Measurements from ENCODE around the gene NPM1.

NPM1 gene

DNA sequence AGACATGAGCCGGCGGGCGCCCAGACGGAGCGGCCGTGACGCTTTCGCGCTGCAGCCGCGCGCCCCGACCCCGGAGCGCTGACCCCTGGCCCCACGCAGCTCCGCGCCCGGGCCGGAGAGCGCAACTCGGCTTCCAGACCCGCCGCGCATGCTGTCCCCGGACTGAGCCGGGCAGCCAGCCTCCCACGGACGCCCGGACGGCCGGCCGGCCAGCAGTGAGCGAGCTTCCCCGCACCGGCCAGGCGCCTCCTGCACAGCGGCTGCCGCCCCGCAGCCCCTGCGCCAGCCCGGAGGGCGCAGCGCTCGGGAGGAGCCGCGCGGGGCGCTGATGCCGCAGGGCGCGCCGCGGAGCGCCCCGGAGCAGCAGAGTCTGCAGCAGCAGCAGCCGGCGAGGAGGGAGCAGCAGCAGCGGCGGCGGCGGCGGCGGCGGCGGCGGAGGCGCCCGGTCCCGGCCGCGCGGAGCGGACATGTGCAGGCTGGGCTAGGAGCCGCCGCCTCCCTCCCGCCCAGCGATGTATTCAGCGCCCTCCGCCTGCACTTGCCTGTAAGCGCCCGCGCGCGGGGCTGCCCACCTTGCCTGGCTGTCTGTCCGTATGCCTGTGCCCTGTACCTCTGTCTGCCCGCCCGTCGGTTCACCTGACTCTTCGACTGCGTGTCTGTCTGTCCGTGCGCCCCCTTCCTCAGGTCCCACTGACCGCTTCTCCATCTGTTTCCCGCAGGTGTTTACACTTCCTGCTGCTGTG is 32.2 kb downstream of the NPM1 start:
- no peaks in the 10 kb centered on the region for H3K9me3 ChIP-seq (ENCODE audit: control insufficient read depth in 2 of 2, low read length in 2 of 2)
- H3K36me3 ChIP-seq (ENCODE audit: control insufficient read depth in 2 of 2, insufficient read depth in 2 of 2, low read length in 2 of 2) = no peaks in the 10 kb centered on the region
- peaks cover 11 to 20% of the 10 kb centered on the region in 2 donors for H3K4me1 ChIP-seq (ENCODE audit: control insufficient read depth in 2 of 2, insufficient read depth in 2 of 2, low read length in 2 of 2)
- H3K4me3 ChIP-seq (ENCODE audit: low read length in 2 of 2) = peak overlapping the region; percentile 38 to 66
- no peak overlapping the region for H3K27ac ChIP-seq (ENCODE audit: low read depth in 2 of 2, low read length in 2 of 2)
- no peak overlapping the region for H3K9ac ChIP-seq (ENCODE audit: low read depth in 1 of 2, low read length in 2 of 2)
- peaks cover 5 to 6% of the 10 kb centered on the region in 2 donors for H3K27me3 ChIP-seq (ENCODE audit: control insufficient read depth in 2 of 2, insufficient read depth in 2 of 2, low read length in 2 of 2)

- H3K9ac ChIP-seq (ENCODE audit: low read depth in 1 of 2, low read length in 2 of 2) = no peak overlapping the region
- H3K4me3 ChIP-seq (ENCODE audit: low read length in 2 of 2) = peak overlapping the region; percentile 41 to 66
- H3K9me3 ChIP-seq (ENCODE audit: control insufficient read depth in 2 of 2, low read length in 2 of 2) = no peaks in the 10 kb centered on the region
- peaks cover 5 to 6% of the 10 kb centered on the region in 2 donors for H3K27me3 ChIP-seq (ENCODE audit: control insufficient read depth in 2 of 2, insufficient read depth in 2 of 2, low read length in 2 of 2)
- no peak overlapping the region for H3K27ac ChIP-seq (ENCODE audit: low read depth in 2 of 2, low read length in 2 of 2)
- no peaks in the 10 kb centered on the region for H3K36me3 ChIP-seq (ENCODE audit: control insufficient read depth in 2 of 2, insufficient read depth in 2 of 2, low read length in 2 of 2)
- H3K4me1 ChIP-seq (ENCODE audit: control insufficient read depth in 2 of 2, insufficient read depth in 2 of 2, low read length in 2 of 2) = peaks cover 11 to 20% of the 10 kb centered on the region in 2 donors
Measured at GRCh38 chr5:171420431-171421241, 33.0 kb downstream of the NPM1 start.

GRCh38 chr5:171421331-171422262 is 33.9 kb downstream of the NPM1 start:
- H3K27ac ChIP-seq (ENCODE audit: low read depth in 2 of 2, low read length in 2 of 2) = no peak overlapping the region
- no peak overlapping the region for H3K9ac ChIP-seq (ENCODE audit: low read depth in 1 of 2, low read length in 2 of 2)
- peaks cover 11 to 20% of the 10 kb centered on the region in 2 donors for H3K4me1 ChIP-seq (ENCODE audit: control insufficient read depth in 2 of 2, insufficient read depth in 2 of 2, low read length in 2 of 2)
- no peaks in the 10 kb centered on the region for H3K9me3 ChIP-seq (ENCODE audit: control insufficient read depth in 2 of 2, low read length in 2 of 2)
- H3K27me3 ChIP-seq (ENCODE audit: control insufficient read depth in 2 of 2, insufficient read depth in 2 of 2, low read length in 2 of 2) = peaks cover 5 to 6% of the 10 kb centered on the region in 2 donors
- no peaks in the 10 kb centered on the region for H3K36me3 ChIP-seq (ENCODE audit: control insufficient read depth in 2 of 2, insufficient read depth in 2 of 2, low read length in 2 of 2)
- no peak overlapping the region for H3K4me3 ChIP-seq (ENCODE audit: low read length in 2 of 2)

GRCh38 chr5:171422495-171422894 is 34.8 kb downstream of the NPM1 start:
- Histone ChIP-seq H3K4me3 (ENCODE audit: low read length in 2 of 2) (no peak overlapping the region), H3K9ac (ENCODE audit: low read depth in 1 of 2, low read length in 2 of 2) (no peak overlapping the region), H3K27me3 (ENCODE audit: control insufficient read depth in 2 of 2, insufficient read depth in 2 of 2, low read length in 2 of 2) (peaks cover 5 to 6% of the 10 kb centered on the region in 2 donors), H3K4me1 (ENCODE audit: control insufficient read depth in 2 of 2, insufficient read depth in 2 of 2, low read length in 2 of 2) (peaks cover 11 to 20% of the 10 kb centered on the region in 2 donors), H3K27ac (ENCODE audit: low read depth in 2 of 2, low read length in 2 of 2) (no peak overlapping the region), H3K9me3 (ENCODE audit: control insufficient read depth in 2 of 2, low read length in 2 of 2) (no peaks in the 10 kb centered on the region), H3K36me3 (ENCODE audit: control insufficient read depth in 2 of 2, insufficient read depth in 2 of 2, low read length in 2 of 2) (no peaks in the 10 kb centered on the region)

- H3K4me1 ChIP-seq (ENCODE audit: control insufficient read depth in 2 of 2, insufficient read depth in 2 of 2, low read length in 2 of 2) = peaks cover 11 to 20% of the 10 kb centered on the region in 2 donors
Measured at GRCh38 chr5:171422902-171423663, 35.4 kb downstream of the NPM1 start.

DNA sequence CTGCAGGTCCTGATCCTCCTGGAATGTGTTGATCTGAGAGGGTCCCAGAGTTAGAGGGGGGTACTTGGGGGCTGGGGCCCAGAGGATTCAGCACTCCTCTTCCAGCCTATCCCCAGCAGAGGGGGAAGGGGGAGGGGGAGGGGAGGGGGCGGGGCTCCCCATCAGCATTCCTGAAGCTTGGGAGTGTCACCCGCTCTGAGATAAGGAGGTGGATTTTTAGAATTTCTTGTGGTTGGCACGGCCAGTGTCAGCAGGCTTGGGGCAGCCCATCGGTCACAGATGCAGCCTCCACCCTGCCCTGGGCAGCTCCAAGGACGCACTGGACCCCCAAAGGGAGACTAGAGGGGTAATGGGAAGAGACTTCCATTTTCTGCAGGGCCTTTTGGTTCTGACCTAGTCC is 37.1 kb downstream of the NPM1 start:
- Histone ChIP-seq H3K9ac (ENCODE audit: low read depth in 1 of 2, low read length in 2 of 2) (no peak overlapping the region), H3K4me1 (ENCODE audit: control insufficient read depth in 2 of 2, insufficient read depth in 2 of 2, low read length in 2 of 2) (peaks cover 6 to 11% of the 10 kb centered on the region in 2 donors), H3K9me3 (ENCODE audit: control insufficient read depth in 2 of 2, low read length in 2 of 2) (no peaks in the 10 kb centered on the region), H3K27ac (ENCODE audit: low read depth in 2 of 2, low read length in 2 of 2) (no peak overlapping the region), H3K27me3 (ENCODE audit: control insufficient read depth in 2 of 2, insufficient read depth in 2 of 2, low read length in 2 of 2) (peaks cover 5 to 6% of the 10 kb centered on the region in 2 donors), H3K4me3 (ENCODE audit: low read length in 2 of 2) (no peak overlapping the region), H3K36me3 (ENCODE audit: control insufficient read depth in 2 of 2, insufficient read depth in 2 of 2, low read length in 2 of 2) (no peaks in the 10 kb centered on the region)

More at GRCh38 chr5:171422902-171423663, 35.4 kb downstream of the NPM1 start:
- H3K4me3 ChIP-seq (ENCODE audit: low read length in 2 of 2) = no peak overlapping the region
- H3K27ac ChIP-seq (ENCODE audit: low read depth in 2 of 2, low read length in 2 of 2) = no peak overlapping the region
- peaks cover 5 to 6% of the 10 kb centered on the region in 2 donors for H3K27me3 ChIP-seq (ENCODE audit: control insufficient read depth in 2 of 2, insufficient read depth in 2 of 2, low read length in 2 of 2)
- no peaks in the 10 kb centered on the region for H3K9me3 ChIP-seq (ENCODE audit: control insufficient read depth in 2 of 2, low read length in 2 of 2)
- no peaks in the 10 kb centered on the region for H3K36me3 ChIP-seq (ENCODE audit: control insufficient read depth in 2 of 2, insufficient read depth in 2 of 2, low read length in 2 of 2)
- H3K9ac ChIP-seq (ENCODE audit: low read depth in 1 of 2, low read length in 2 of 2) = no peak overlapping the region

- Histone ChIP-seq H3K27me3 (ENCODE audit: control insufficient read depth in 2 of 2, insufficient read depth in 2 of 2, low read length in 2 of 2) (peaks cover 3 to 5% of the 10 kb centered on the region in 2 donors), H3K36me3 (ENCODE audit: control insufficient read depth in 2 of 2, insufficient read depth in 2 of 2, low read length in 2 of 2) (no peaks in the 10 kb centered on the region), H3K9ac (ENCODE audit: low read depth in 1 of 2, low read length in 2 of 2) (no peak overlapping the region), H3K4me1 (ENCODE audit: control insufficient read depth in 2 of 2, insufficient read depth in 2 of 2, low read length in 2 of 2) (peaks cover 4 to 6% of the 10 kb centered on the region in 2 donors), H3K27ac (ENCODE audit: low read depth in 2 of 2, low read length in 2 of 2) (no peak overlapping the region), H3K9me3 (ENCODE audit: control insufficient read depth in 2 of 2, low read length in 2 of 2) (no peaks in the 10 kb centered on the region), H3K4me3 (ENCODE audit: low read length in 2 of 2) (no peak overlapping the region)
Measured at GRCh38 chr5:171425596-171426244, 38.1 kb downstream of the NPM1 start.

DNA sequence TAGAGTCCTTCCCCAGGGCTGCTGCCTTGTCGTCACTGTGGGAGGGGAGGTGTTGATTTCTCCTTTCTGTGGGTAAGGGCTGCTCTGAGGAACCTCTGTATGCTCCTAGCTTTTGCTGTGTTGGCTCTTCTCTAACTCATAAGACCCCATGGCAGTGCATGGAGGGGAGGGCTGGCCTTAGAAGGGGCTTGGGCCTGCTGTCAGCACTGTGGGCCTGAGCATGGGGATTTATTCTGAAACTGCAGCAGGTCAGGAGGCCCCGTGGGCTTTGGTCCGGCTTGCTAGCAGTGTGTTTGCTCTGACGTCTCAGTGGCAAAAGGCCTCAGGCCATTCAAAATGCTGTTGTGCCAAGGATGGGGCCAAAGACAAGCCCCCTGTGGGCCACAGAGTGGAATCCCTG is 38.6 kb downstream of the NPM1 start:
- peaks cover 2 to 5% of the 10 kb centered on the region in 2 donors for H3K27me3 ChIP-seq (ENCODE audit: control insufficient read depth in 2 of 2, insufficient read depth in 2 of 2, low read length in 2 of 2)
- H3K4me1 ChIP-seq (ENCODE audit: control insufficient read depth in 2 of 2, insufficient read depth in 2 of 2, low read length in 2 of 2) = peaks cover 0 to under 1% of the 10 kb centered on the region in 2 donors
- H3K4me3 ChIP-seq (ENCODE audit: low read length in 2 of 2) = no peak overlapping the region
- no peaks in the 10 kb centered on the region for H3K9me3 ChIP-seq (ENCODE audit: control insufficient read depth in 2 of 2, low read length in 2 of 2)
- H3K36me3 ChIP-seq (ENCODE audit: control insufficient read depth in 2 of 2, insufficient read depth in 2 of 2, low read length in 2 of 2) = no peaks in the 10 kb centered on the region
- H3K9ac ChIP-seq (ENCODE audit: low read depth in 1 of 2, low read length in 2 of 2) = no peak overlapping the region
- no peak overlapping the region for H3K27ac ChIP-seq (ENCODE audit: low read depth in 2 of 2, low read length in 2 of 2)

GRCh38 chr5:171426680-171427079 is 39.0 kb downstream of the NPM1 start:
- H3K9me3 ChIP-seq (ENCODE audit: control insufficient read depth in 2 of 2, low read length in 2 of 2) = no peaks in the 10 kb centered on the region
- H3K27me3 ChIP-seq (ENCODE audit: control insufficient read depth in 2 of 2, insufficient read depth in 2 of 2, low read length in 2 of 2) = peaks cover under 1 to 2% of the 10 kb centered on the region in 2 donors
- H3K9ac ChIP-seq (ENCODE audit: low read depth in 1 of 2, low read length in 2 of 2) = no peak overlapping the region
- no peaks in the 10 kb centered on the region for H3K36me3 ChIP-seq (ENCODE audit: control insufficient read depth in 2 of 2, insufficient read depth in 2 of 2, low read length in 2 of 2)
- no peak overlapping the region for H3K27ac ChIP-seq (ENCODE audit: low read depth in 2 of 2, low read length in 2 of 2)
- H3K4me1 ChIP-seq (ENCODE audit: control insufficient read depth in 2 of 2, insufficient read depth in 2 of 2, low read length in 2 of 2) = no peaks in the 10 kb centered on the region
- H3K4me3 ChIP-seq (ENCODE audit: low read length in 2 of 2) = no peak overlapping the region

All from mucosa of rectum (tissue), 2 donors.